Measurements from ENCODE around the gene GIPC2.

The GIPC2 gene

DNA sequence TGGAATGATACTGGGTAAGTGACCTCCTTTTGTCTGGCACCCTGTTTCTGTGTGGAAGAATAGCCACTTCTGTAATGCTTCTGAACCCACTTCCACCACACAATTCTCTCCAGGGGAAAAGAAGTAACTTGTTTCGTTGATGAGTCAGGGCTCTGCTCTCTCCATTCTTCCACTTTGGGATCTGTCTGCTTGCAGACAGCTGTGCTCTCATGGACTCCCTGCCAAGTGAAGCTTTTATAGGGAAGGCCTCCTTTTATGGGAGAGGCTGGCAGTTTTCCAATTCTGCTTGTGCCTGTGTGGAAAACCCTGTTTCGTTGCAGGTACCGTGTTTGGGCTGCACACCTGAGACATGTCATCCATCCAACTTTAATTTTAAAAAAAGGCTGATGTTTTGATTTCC lies 130.7 kb downstream of the GIPC2 start:
- Histone ChIP-seq H3K4me1 (ENCODE audit: control insufficient read depth, insufficient read depth, low read length) (no peaks in the 10 kb centered on the region), H3K9me3 (ENCODE audit: control insufficient read depth, insufficient read depth, low read length) (no peaks in the 10 kb centered on the region), H3K9ac (ENCODE audit: low read depth, low read length) (no peak overlapping the region), H3K4me3 (ENCODE audit: low read depth, low read length) (no peak overlapping the region), H3K36me3 (ENCODE audit: control insufficient read depth, insufficient read depth, low read length) (no peaks in the 10 kb centered on the region), H3K27me3 (ENCODE audit: control insufficient read depth, insufficient read depth, low read length) (no peaks in the 10 kb centered on the region), H3K27ac (ENCODE audit: low read depth, low read length) (no peak overlapping the region)

DNA sequence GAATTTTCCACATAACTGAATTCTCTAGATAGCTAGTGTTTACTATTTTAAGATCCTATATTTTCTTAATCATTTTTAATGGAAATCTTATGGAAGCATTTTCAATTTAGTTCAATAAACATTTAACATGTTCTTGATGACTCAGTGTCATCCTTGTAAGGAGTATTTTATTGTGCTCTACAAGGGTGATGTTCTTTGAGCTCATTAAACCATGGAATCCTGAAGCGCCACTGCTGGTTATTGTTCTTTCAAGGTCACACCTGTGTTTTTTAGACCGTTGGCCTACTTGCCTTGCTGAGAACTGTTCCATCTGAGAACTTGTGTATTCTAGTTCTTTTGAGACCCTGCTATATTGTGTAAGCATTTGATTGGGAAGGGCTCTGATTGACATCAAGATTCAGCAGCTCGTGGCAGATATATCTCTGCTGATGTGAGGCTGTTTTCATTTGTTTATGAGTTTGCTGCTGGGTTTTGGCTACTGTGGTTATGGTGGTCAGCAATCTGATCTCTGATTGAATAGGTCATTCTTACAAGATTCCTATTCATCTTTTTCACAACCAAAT lies 132.0 kb downstream of the GIPC2 start:
- no peaks in the 10 kb centered on the region for H3K36me3 ChIP-seq (ENCODE audit: control insufficient read depth, insufficient read depth, low read length)
- no peak overlapping the region for H3K27ac ChIP-seq (ENCODE audit: low read depth, low read length)
- H3K4me1 ChIP-seq (ENCODE audit: control insufficient read depth, insufficient read depth, low read length): no peaks in the 10 kb centered on the region
- no peak overlapping the region for H3K9ac ChIP-seq (ENCODE audit: low read depth, low read length)
- no peak overlapping the region for H3K4me3 ChIP-seq (ENCODE audit: low read depth, low read length)
- no peaks in the 10 kb centered on the region for H3K9me3 ChIP-seq (ENCODE audit: control insufficient read depth, insufficient read depth, low read length)
- no peaks in the 10 kb centered on the region for H3K27me3 ChIP-seq (ENCODE audit: control insufficient read depth, insufficient read depth, low read length)

DNA sequence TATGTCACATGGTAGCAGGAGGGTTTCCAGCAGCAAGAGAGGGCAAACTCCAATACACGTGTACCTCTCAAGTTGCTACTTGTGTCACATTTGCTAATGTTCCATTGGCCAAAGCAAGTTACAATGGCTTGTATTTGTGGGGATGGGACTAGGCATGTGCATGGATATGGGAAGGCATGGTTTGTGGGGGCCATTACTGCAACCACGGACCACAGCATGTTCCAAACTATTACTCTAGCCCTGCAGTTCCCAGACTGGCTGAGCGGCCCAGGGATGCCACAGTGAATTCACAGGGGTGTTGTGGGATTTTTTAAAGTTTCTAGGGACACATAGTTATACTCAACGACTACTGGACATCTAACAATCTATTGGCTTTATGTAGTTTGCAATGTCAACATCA lies 133.1 kb downstream of the GIPC2 start:
- no peaks in the 10 kb centered on the region for H3K9me3 ChIP-seq (ENCODE audit: control insufficient read depth, insufficient read depth, low read length)
- H3K27me3 ChIP-seq (ENCODE audit: control insufficient read depth, insufficient read depth, low read length): no peaks in the 10 kb centered on the region
- H3K4me1 ChIP-seq (ENCODE audit: control insufficient read depth, insufficient read depth, low read length): no peaks in the 10 kb centered on the region
- no peak overlapping the region for H3K27ac ChIP-seq (ENCODE audit: low read depth, low read length)
- H3K9ac ChIP-seq (ENCODE audit: low read depth, low read length): no peak overlapping the region
- H3K4me3 ChIP-seq (ENCODE audit: low read depth, low read length): no peak overlapping the region
- H3K36me3 ChIP-seq (ENCODE audit: control insufficient read depth, insufficient read depth, low read length): no peaks in the 10 kb centered on the region

DNA sequence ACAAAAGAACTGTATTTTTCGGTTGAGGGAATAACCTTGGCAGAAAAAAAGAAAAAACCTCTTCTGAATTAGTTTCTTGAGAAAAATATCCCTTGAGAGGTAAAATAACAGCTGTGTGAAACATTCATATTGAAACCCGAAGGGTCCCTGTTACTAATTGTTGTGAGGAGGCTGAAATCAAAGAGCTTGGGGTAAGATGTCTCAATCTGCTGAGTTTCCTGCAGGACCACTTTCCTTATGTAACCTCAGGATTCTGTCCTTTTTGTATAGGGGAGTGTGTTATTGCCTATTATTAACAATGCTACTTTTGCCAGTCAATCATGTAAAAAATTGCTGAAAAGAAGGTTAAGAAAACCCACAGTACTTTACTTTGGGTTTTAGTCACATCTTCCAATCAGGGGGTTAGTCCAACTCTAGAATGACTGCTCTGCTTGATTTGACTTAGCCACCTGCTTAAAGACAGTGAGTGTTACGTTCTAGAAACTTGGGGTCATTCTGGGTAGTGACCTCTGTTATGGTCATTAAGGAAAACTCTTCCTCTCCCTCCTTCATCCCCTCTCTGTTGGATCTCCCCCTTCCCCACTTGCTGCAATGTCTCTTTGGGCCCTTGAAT lies 138.8 kb downstream of the GIPC2 start:
- no peak overlapping the region for H3K4me3 ChIP-seq (ENCODE audit: low read depth, low read length)
- no peaks in the 10 kb centered on the region for H3K9me3 ChIP-seq (ENCODE audit: control insufficient read depth, insufficient read depth, low read length)
- no peaks in the 10 kb centered on the region for H3K4me1 ChIP-seq (ENCODE audit: control insufficient read depth, insufficient read depth, low read length)
- H3K27ac ChIP-seq (ENCODE audit: low read depth, low read length): no peak overlapping the region
- H3K36me3 ChIP-seq (ENCODE audit: control insufficient read depth, insufficient read depth, low read length): no peaks in the 10 kb centered on the region
- H3K9ac ChIP-seq (ENCODE audit: low read depth, low read length): no peak overlapping the region
- H3K27me3 ChIP-seq (ENCODE audit: control insufficient read depth, insufficient read depth, low read length): no peaks in the 10 kb centered on the region

All from HUES48 (cell line).